NOMO-1 treated with dmso at 0.1 percent for 144 hours (cell line): ENCODE results near the gene OR52A1.
"Not testable (repeated sequence)": the region's sequence is repeated elsewhere in the genome, so short reads cannot be mapped to it uniquely, and the experiment has no call there.

Experiments used
- DNase-seq: peaks from one replicate; lab custom pipeline; 2025; ENCODE audit not compliant: unreplicated experiment; lab: John Stamatoyannopoulos, UW

Gene OR52A1

GRCh38 chr11:5154657-5155056 is at the start of gene OR52A1:
TSS of gene OR52A1 (minus strand) at chr11:5154757. CDS start at chr11:5152369, 2,388 bp downstream.
- no peak for DNase-seq

- no peak for DNase-seq
Measured at GRCh38 chr11:5203366-5203765, 48.8 kb upstream of the OR52A1 start.

- DNase-seq: no peak
Measured at GRCh38 chr11:5200582-5200981, 46.0 kb upstream of the OR52A1 start, which contains the start of gene OR51V1. TSS of gene OR51V1 (minus strand) at chr11:5200682. CDS start at chr11:5200682, 0 bp downstream.

- no peak for DNase-seq
Measured at GRCh38 chr11:5198285-5198684, 43.7 kb upstream of the OR52A1 start.

- DNase-seq: no peak
Measured at GRCh38 chr11:5197536-5197935, 43.0 kb upstream of the OR52A1 start.

- no peak for DNase-seq
Measured at GRCh38 chr11:5196731-5197130, 42.2 kb upstream of the OR52A1 start.

- no peak for DNase-seq
Measured at GRCh38 chr11:5196067-5196466, 41.5 kb upstream of the OR52A1 start.

GRCh38 chr11:5192738-5193137 is 38.2 kb upstream of the OR52A1 start:
- no peak for DNase-seq

- DNase-seq: no peak
Measured at GRCh38 chr11:5188201-5188600, 33.6 kb upstream of the OR52A1 start.

GRCh38 chr11:5178046-5178837 is 23.7 kb upstream of the OR52A1 start:
- DNase-seq: no peak

- no peak for DNase-seq
Measured at GRCh38 chr11:5174934-5175333, 20.4 kb upstream of the OR52A1 start.

- no peak for DNase-seq
Measured at GRCh38 chr11:5171856-5172255, 17.3 kb upstream of the OR52A1 start.

GRCh38 chr11:5165898-5166297 is 11.3 kb upstream of the OR52A1 start:
- not testable (repeated sequence) for DNase-seq

- DNase-seq: not testable (repeated sequence)
Measured at GRCh38 chr11:5164807-5165206, 10.2 kb upstream of the OR52A1 start.

GRCh38 chr11:5161045-5161444 is 6.5 kb upstream of the OR52A1 start:
- DNase-seq: not testable (repeated sequence)

GRCh38 chr11:5160217-5160616 is 5.7 kb upstream of the OR52A1 start:
- DNase-seq: not testable (repeated sequence)

- DNase-seq: no peak
Measured at GRCh38 chr11:5159806-5160205, 5.2 kb upstream of the OR52A1 start.

GRCh38 chr11:5153574-5154431 is 754 bp downstream of the OR52A1 start:
- DNase-seq: no peak

GRCh38 chr11:5151713-5152153 is 2.8 kb downstream of the OR52A1 start:
- no peak for DNase-seq

GRCh38 chr11:5144206-5144605 is 10.4 kb downstream of the OR52A1 start:
- not testable (repeated sequence) for DNase-seq

- no peak for DNase-seq
Measured at GRCh38 chr11:5137996-5138395, 16.6 kb downstream of the OR52A1 start, which contains the start of gene OR52A5. TSS of gene OR52A5 (minus strand) at chr11:5138356. CDS start at chr11:5132642, 5,714 bp downstream.

GRCh38 chr11:5137014-5137413 is 17.5 kb downstream of the OR52A1 start:
- DNase-seq: no peak
